ENCODE results near the gene SARDH.

SARDH gene

GRCh38 chr9:133667759-133668450 lies 70.2 kb downstream of the SARDH start:
- DNase-seq (ENCODE audit: low read depth), result no peak

GRCh38 chr9:133666845-133667244 lies 71.3 kb downstream of the SARDH start:
- no peak for DNase-seq (ENCODE audit: low read depth)

- no peak for DNase-seq (ENCODE audit: low read depth)
Observed at GRCh38 chr9:133666387-133666786, 71.8 kb downstream of the SARDH start.

- DNase-seq (ENCODE audit: low read depth), result no peak
Observed at GRCh38 chr9:133665535-133665934, 72.6 kb downstream of the SARDH start.

GRCh38 chr9:133665096-133665495 lies 73.1 kb downstream of the SARDH start:
- DNase-seq (ENCODE audit: low read depth), result no peak

- DNase-seq (ENCODE audit: low read depth), result no peak
Observed at GRCh38 chr9:133664173-133665050, 73.7 kb downstream of the SARDH start.

GRCh38 chr9:133661846-133662540 lies 76.2 kb downstream of the SARDH start:
- DNase-seq (ENCODE audit: low read depth), result no peak

GRCh38 chr9:133659516-133659915 lies 78.6 kb downstream of the SARDH start:
- no peak for DNase-seq (ENCODE audit: low read depth)

GRCh38 chr9:133658442-133659431 lies 79.4 kb downstream of the SARDH start:
- no peak for DNase-seq (ENCODE audit: low read depth)

GRCh38 chr9:133657120-133657661 lies 81.0 kb downstream of the SARDH start:
- DNase-seq (ENCODE audit: low read depth), result no peak

- DNase-seq (ENCODE audit: low read depth), result no peak
Observed at GRCh38 chr9:133656211-133657119, 81.7 kb downstream of the SARDH start.

GRCh38 chr9:133655701-133656100 lies 82.5 kb downstream of the SARDH start:
- no peak for DNase-seq (ENCODE audit: low read depth)

GRCh38 chr9:133654736-133655657 lies 83.2 kb downstream of the SARDH start:
- no peak for DNase-seq (ENCODE audit: low read depth)

GRCh38 chr9:133653638-133654037 lies 84.5 kb downstream of the SARDH start:
- no peak for DNase-seq (ENCODE audit: low read depth)

GRCh38 chr9:133650026-133650425 lies 88.1 kb downstream of the SARDH start:
- DNase-seq (ENCODE audit: low read depth), result no peak

- no peak for DNase-seq (ENCODE audit: low read depth)
Observed at GRCh38 chr9:133649194-133649593, 89.0 kb downstream of the SARDH start.

- no peak for DNase-seq (ENCODE audit: low read depth)
Observed at GRCh38 chr9:133647765-133648469, 90.2 kb downstream of the SARDH start.

- DNase-seq (ENCODE audit: low read depth), result no peak
Observed at GRCh38 chr9:133647148-133647547, 91.0 kb downstream of the SARDH start.

Data from HS-27A (cell line).